Right atrium auricular region (tissue), 2 donors: ENCODE results near the gene FAT4. TPM values are rescaled to one million over a fixed set of nuclear protein-coding genes. Genes with fewer than 3 reads are reported as not detected.

ENCODE experiments used
- DNase-seq: peaks from one replicate; pipeline ENCODE4 v3.0.0-alpha.2; 2019; ENCODE audit warnings: low spot score
- H3K27ac ChIP-seq, 2 donors: fragments of 200-600 bp; sonication (generic); 1 replicate in 1 of 2; 2 replicates in 1 of 2; pipeline ENCODE4 v1.5.1; 2016 to 2019
- H3K27me3 ChIP-seq, 2 donors: fragments of 200-600 bp; sonication (generic); one replicate each; pipeline versions ENCODE4 v1.5.1 to v1.6.0; 2017 to 2019
- H3K36me3 ChIP-seq: fragments of 200-600 bp; sonication (generic); one replicate; pipeline ENCODE4 v1.5.1; 2016
- H3K4me1 ChIP-seq, 2 donors: fragments of 200-600 bp; sonication (generic); one replicate each; pipeline versions ENCODE4 v1.5.1 to v1.6.0; 2017 to 2019
- H3K4me3 ChIP-seq, 2 donors: fragments of 200-600 bp; sonication (generic); 1 replicate in 1 of 2; 2 replicates in 1 of 2; pipeline ENCODE4 v1.5.1; 2017 to 2019; ENCODE audit warnings: mild to moderate bottlenecking in 1 of 2, moderate library complexity in 1 of 2
- H3K9me3 ChIP-seq, 2 donors: fragments of 200-600 bp; sonication (generic); one replicate each; pipeline ENCODE4 v1.5.1; 2019
- CTCF ChIP-seq, 2 donors: fragments of 200-600 bp; sonication (generic); IDR thresholded peaks; one replicate each; pipeline ENCODE4 v1.5.1; 2019; ENCODE audit warnings: antibody characterized with exemption in 2 of 2
- total RNA-seq, 2 donors: library from RNA; depleted of rRNA; stranded (reverse); fragments of >200 nt; gene quantifications; one replicate each; pipeline ENCODE4 v1.1.0, GENCODE V29; 2016

The FAT4 gene
- total RNA-seq, 2 donors from 2014 or later = 13.2 to 15.2 TPM

GRCh38 chr4:125338814-125339213 is 24.1 kb downstream of the FAT4 start:
- H3K4me3 ChIP-seq = no peak overlapping the region
- H3K9me3 ChIP-seq = no peaks in the 10 kb centered on the region
- H3K36me3 ChIP-seq = no peaks in the 10 kb centered on the region
- no peak for DNase-seq
- no peak for TF ChIP-seq CTCF (IDR thresholded peaks at IDR 0.05)
- H3K27ac ChIP-seq = no peak overlapping the region
- H3K4me1 ChIP-seq = peaks cover 0 to 8% of the 10 kb centered on the region in 2 donors
- no peaks in the 10 kb centered on the region for H3K27me3 ChIP-seq

- Histone ChIP-seq H3K27me3 (no peaks in the 10 kb centered on the region), H3K4me1 (no peaks in the 10 kb centered on the region), H3K4me3 (no peak overlapping the region), H3K36me3 (no peaks in the 10 kb centered on the region), H3K9me3 (no peaks in the 10 kb centered on the region), H3K27ac (no peak overlapping the region)
- no peak for DNase-seq
- TF ChIP-seq CTCF (IDR thresholded peaks at IDR 0.05) = no peak
These were observed 29.4 kb downstream of the FAT4 start for GRCh38 chr4:125344198-125344597.

- Histone ChIP-seq H3K4me1 (no peaks in the 10 kb centered on the region), H3K4me3 (no peak overlapping the region), H3K36me3 (no peaks in the 10 kb centered on the region), H3K9me3 (no peaks in the 10 kb centered on the region), H3K27me3 (no peaks in the 10 kb centered on the region), H3K27ac (no peak overlapping the region)
- TF ChIP-seq CTCF (IDR thresholded peaks at IDR 0.05) = no peak
- no peak for DNase-seq
These were observed 31.9 kb downstream of the FAT4 start for GRCh38 chr4:125346616-125347015.

GRCh38 chr4:125350470-125351135 is 35.8 kb downstream of the FAT4 start:
- no peak for TF ChIP-seq CTCF (IDR thresholded peaks at IDR 0.05)
- Histone ChIP-seq H3K4me3 (no peak overlapping the region), H3K27ac (no peak overlapping the region), H3K36me3 (no peaks in the 10 kb centered on the region), H3K27me3 (no peaks in the 10 kb centered on the region), H3K9me3 (no peaks in the 10 kb centered on the region), H3K4me1 (no peaks in the 10 kb centered on the region)
- DNase-seq = no peak

GRCh38 chr4:125352521-125352920 is 37.8 kb downstream of the FAT4 start:
- Histone ChIP-seq H3K27ac (no peak overlapping the region), H3K4me3 (no peak overlapping the region), H3K27me3 (no peaks in the 10 kb centered on the region), H3K4me1 (peaks cover 0 to 5% of the 10 kb centered on the region in 2 donors), H3K9me3 (no peaks in the 10 kb centered on the region), H3K36me3 (no peaks in the 10 kb centered on the region)
- no peak for DNase-seq
- no peak for TF ChIP-seq CTCF (IDR thresholded peaks at IDR 0.05)

- Histone ChIP-seq H3K36me3 (no peaks in the 10 kb centered on the region), H3K4me1 (peaks cover 0 to 5% of the 10 kb centered on the region in 2 donors), H3K4me3 (no peak overlapping the region), H3K9me3 (no peaks in the 10 kb centered on the region), H3K27me3 (no peaks in the 10 kb centered on the region), H3K27ac (no peak overlapping the region)
- DNase-seq = no peak
- TF ChIP-seq CTCF (IDR thresholded peaks at IDR 0.05) = no peak
These were observed 38.4 kb downstream of the FAT4 start for GRCh38 chr4:125353131-125353530.
